Left kidney (tissue), 2 donors: ENCODE measurements around the gene WDR35. TPM values are rescaled to one million over a fixed set of nuclear protein-coding genes. Genes with fewer than 3 reads are reported as not detected.
A peak's percentile ranks its signal among the peaks of the same experiment; 100 is the strongest.

Source experiments
- DNase-seq: peaks from one replicate; pipeline ENCODE4 v3.0.0-alpha.2; 2013
- polyA plus RNA-seq: library from polyadenylated mRNA; unstranded; fragments of 120-200 nt; gene quantifications from one replicate; pipeline ENCODE4 v1.2.1, GENCODE V29; 2013; ENCODE audit not compliant: insufficient read length

WDR35 gene
- polyA plus RNA-seq, 1 donor, result 43.1 TPM

- no peak for DNase-seq
Observed at GRCh38 chr2:20012032-20012281, 22.1 kb upstream of the WDR35 start.

- no peak for DNase-seq
Observed at GRCh38 chr2:20011276-20012031, 21.5 kb upstream of the WDR35 start.

- DNase-seq, result no peak
Observed at GRCh38 chr2:20008703-20009102, 18.8 kb upstream of the WDR35 start.

GRCh38 chr2:20005891-20006470, 16.1 kb upstream of the WDR35 start:
- no peak for DNase-seq

- no peak for DNase-seq
Observed at GRCh38 chr2:20005067-20005627, 15.2 kb upstream of the WDR35 start.

- no peak for DNase-seq
Observed at GRCh38 chr2:20001361-20001863, 11.5 kb upstream of the WDR35 start.

GRCh38 chr2:19993731-19994130, 3.8 kb upstream of the WDR35 start:
- DNase-seq, result no peak

GRCh38 chr2:19991895-19992294, 2.0 kb upstream of the WDR35 start:
- no peak for DNase-seq

- DNase-seq, result no peak
Observed at GRCh38 chr2:19990416-19990728, 467 bp upstream of the WDR35 start.

- no peak for DNase-seq
Observed at GRCh38 chr2:19989342-19989666, 601 bp downstream of the WDR35 start.

- DNase-seq, result no peak
Observed at GRCh38 chr2:19988600-19988999, 1.3 kb downstream of the WDR35 start.

GRCh38 chr2:19987936-19988335, 2.0 kb downstream of the WDR35 start:
- DNase-seq, result no peak

- no peak for DNase-seq
Observed at GRCh38 chr2:19982268-19982667, 7.6 kb downstream of the WDR35 start.

- no peak for DNase-seq
Observed at GRCh38 chr2:19979932-19980331, 10.0 kb downstream of the WDR35 start.

GRCh38 chr2:19973466-19973865, 16.4 kb downstream of the WDR35 start:
- DNase-seq, result no peak

- no peak for DNase-seq
Observed at GRCh38 chr2:19971691-19972090, 18.2 kb downstream of the WDR35 start.

- DNase-seq, result no peak
Observed at GRCh38 chr2:19963386-19963785, 26.5 kb downstream of the WDR35 start.

GRCh38 chr2:19955544-19956422, 34.1 kb downstream of the WDR35 start:
- DNase-seq, result peak; percentile 63

- no peak for DNase-seq
Observed at GRCh38 chr2:19949071-19949470, 40.8 kb downstream of the WDR35 start.

GRCh38 chr2:19947184-19947940, 42.5 kb downstream of the WDR35 start:
- DNase-seq, result no peak

- no peak for DNase-seq
Observed at GRCh38 chr2:19944205-19944845, 45.6 kb downstream of the WDR35 start.

- no peak for DNase-seq
Observed at GRCh38 chr2:19943189-19943588, 46.7 kb downstream of the WDR35 start.
